Mammary microvascular endothelial cell (primary cell): Measurements from ENCODE around the gene SFXN5. TPM values are rescaled to one million over a fixed set of nuclear protein-coding genes. Genes with fewer than 3 reads are reported as not detected.

Experiments used
- total RNA-seq: library from RNA; depleted of rRNA; stranded (reverse); fragments of >200 nt; gene quantifications from 2 replicates; pipeline ENCODE4 v1.2.3, GENCODE V29; 2015

The SFXN5 gene, protein sequence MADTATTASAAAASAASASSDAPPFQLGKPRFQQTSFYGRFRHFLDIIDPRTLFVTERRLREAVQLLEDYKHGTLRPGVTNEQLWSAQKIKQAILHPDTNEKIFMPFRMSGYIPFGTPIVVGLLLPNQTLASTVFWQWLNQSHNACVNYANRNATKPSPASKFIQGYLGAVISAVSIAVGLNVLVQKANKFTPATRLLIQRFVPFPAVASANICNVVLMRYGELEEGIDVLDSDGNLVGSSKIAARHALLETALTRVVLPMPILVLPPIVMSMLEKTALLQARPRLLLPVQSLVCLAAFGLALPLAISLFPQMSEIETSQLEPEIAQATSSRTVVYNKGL
- 8.1 and 8.4 TPM in 2 replicates for total RNA-seq

GRCh38 chr2:73071360-73072128 lies at the start of gene SFXN5:
Gene SFXN5, minus strand, starts transcription at chr2:73071712. Its CDS starts 7 bp downstream, at chr2:73071705.

GRCh38 chr2:73112913-73113854 lies 41.7 kb upstream of the SFXN5 start, which contains the start of gene RAB11FIP5:
Gene RAB11FIP5, minus strand, starts transcription at chr2:73112948. Its CDS starts 171 bp downstream, at chr2:73112777.

DNA sequence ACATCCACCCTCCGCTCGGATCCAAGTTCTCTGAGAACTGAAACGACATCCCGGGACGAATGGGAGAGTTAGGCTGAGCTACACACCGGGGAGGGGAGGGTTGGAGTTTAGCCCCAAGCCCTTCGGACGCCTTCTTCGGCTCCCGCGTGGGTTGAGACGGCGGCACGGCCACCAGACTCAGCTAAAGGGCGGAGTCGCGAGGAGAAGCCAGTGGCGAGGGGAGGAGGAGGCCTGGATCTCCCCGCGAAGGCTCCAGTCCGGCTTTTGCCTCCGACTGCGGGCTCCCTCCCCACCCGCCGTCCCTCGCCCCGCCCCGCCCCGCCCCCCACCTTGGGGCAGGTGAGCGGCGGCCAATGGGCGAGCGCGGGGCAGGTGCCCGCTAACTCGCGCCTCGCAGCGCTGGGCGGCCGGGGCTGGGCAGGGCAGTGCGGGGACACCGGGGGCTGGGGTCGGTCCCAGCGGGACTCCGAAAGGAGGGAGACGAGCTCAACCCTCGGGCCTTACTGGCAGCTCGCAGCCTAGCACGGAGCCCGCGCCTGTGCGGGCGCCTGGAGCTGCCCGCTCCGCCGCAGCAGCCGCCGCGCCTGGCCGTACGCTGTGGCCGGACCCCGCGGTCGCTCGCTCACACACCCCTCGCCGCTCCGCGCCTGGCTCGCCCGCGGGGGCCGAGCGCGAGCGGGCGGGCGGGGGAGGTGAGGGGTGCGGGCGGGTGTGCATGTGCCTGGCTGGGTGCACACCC lies 154.2 kb downstream of the SFXN5 start, which contains the start of gene EMX1:
Gene EMX1 (plus strand): TSS at position 382 of the 739 bp plus-strand sequence. CDS start 334 bp downstream, at position 716.

Other genes starting within 250 kb of the SFXN5 start
- 24.3 and 28.6 TPM in 2 replicates for gene EXOC6B, start 245.7 kb downstream of the SFXN5 start, total RNA-seq
- 37.6 and 38.9 TPM in 2 replicates for gene SPR, start 184.3 kb downstream of the SFXN5 start, total RNA-seq
- not detected in 2 replicates for gene EMX1, start 154.2 kb downstream of the SFXN5 start, total RNA-seq
- 59.0 and 65.0 TPM in 2 replicates for gene RAB11FIP5, start 41.2 kb upstream of the SFXN5 start, total RNA-seq
- gene NOTO, start 130.9 kb upstream of the SFXN5 start, total RNA-seq = not detected in 2 replicates
- gene SMYD5, start 142.5 kb upstream of the SFXN5 start, total RNA-seq = 20.0 and 20.6 TPM in 2 replicates
- gene PRADC1, start 161.5 kb upstream of the SFXN5 start, total RNA-seq = 35.4 and 45.8 TPM in 2 replicates
- 488 and 490 TPM in 2 replicates for gene CCT7, start 162.6 kb upstream of the SFXN5 start, total RNA-seq
- gene FBXO41, start 212.8 kb upstream of the SFXN5 start, total RNA-seq = 0.05 and 0.07 TPM in 2 replicates
- gene EGR4, start 221.8 kb upstream of the SFXN5 start, total RNA-seq = not detected in 2 replicates